Left hindlimb (tissue), 1 donor: Measurements from ENCODE around the gene HOXB2.

Experiments
- DNase-seq: peaks from one replicate; pipeline ENCODE4 v3.0.0-alpha.2; 2018

Gene HOXB2

GRCh38 chr17:48551596-48552465 lies 6.9 kb upstream of the HOXB2 start:
- DNase-seq: no peak

- no peak for DNase-seq
Observed at GRCh38 chr17:48551214-48551555, 6.3 kb upstream of the HOXB2 start.

- DNase-seq: no peak
Observed at GRCh38 chr17:48550502-48551213, 5.7 kb upstream of the HOXB2 start.

GRCh38 chr17:48549914-48550501 lies 5.1 kb upstream of the HOXB2 start:
- DNase-seq: no peak

GRCh38 chr17:48549281-48549630 lies 4.3 kb upstream of the HOXB2 start:
- no peak for DNase-seq

- DNase-seq: no peak
Observed at GRCh38 chr17:48548523-48549280, 3.8 kb upstream of the HOXB2 start.

- DNase-seq: no peak
Observed at GRCh38 chr17:48547808-48548522, 3.1 kb upstream of the HOXB2 start.

- DNase-seq: no peak
Observed at GRCh38 chr17:48546924-48547807, 2.3 kb upstream of the HOXB2 start.

- no peak for DNase-seq
Observed at GRCh38 chr17:48546137-48546923, 1.4 kb upstream of the HOXB2 start.

GRCh38 chr17:48545539-48545938 lies 630 bp upstream of the HOXB2 start:
- no peak for DNase-seq

- peak; percentile 84 for DNase-seq
Observed at GRCh38 chr17:48544349-48545021, 424 bp downstream of the HOXB2 start.

- DNase-seq: no peak
Observed at GRCh38 chr17:48543854-48544348, 1.0 kb downstream of the HOXB2 start.

- peak; percentile 70 for DNase-seq
Observed at GRCh38 chr17:48543107-48543853, 1.6 kb downstream of the HOXB2 start.

- no peak for DNase-seq
Observed at GRCh38 chr17:48542698-48543106, 2.2 kb downstream of the HOXB2 start.

- DNase-seq: no peak
Observed at GRCh38 chr17:48542114-48542656, 2.7 kb downstream of the HOXB2 start.

- DNase-seq: peak; percentile 77
Observed at GRCh38 chr17:48541577-48542113, 3.3 kb downstream of the HOXB2 start.

GRCh38 chr17:48541036-48541576 lies 3.8 kb downstream of the HOXB2 start:
- no peak for DNase-seq

GRCh38 chr17:48540213-48540612 lies 4.7 kb downstream of the HOXB2 start:
- no peak for DNase-seq
